Kidney (tissue), 14 donors: Measurements from ENCODE around the gene TRERF1. TPM values are rescaled to one million over a fixed set of nuclear protein-coding genes. Genes with fewer than 3 reads are reported as not detected.

Experiments
- DNase-seq, 5 donors: peaks; one replicate each; pipeline ENCODE4 v3.0.0-alpha.2; 2013 to 2020
- FAIRE-seq: peaks from 2 replicates; lab custom pipeline; 2012; peaks lifted over from hg19 to GRCh38; lab: Jason Lieb, UNC
- H3K27ac ChIP-seq, 2 donors: one replicate each; pipeline ENCODE4 v1.7.0; 2013; ENCODE audit warnings: low read depth in 2 of 2, low read length in 2 of 2, inconsistent platforms in 1 of 2
- H3K27me3 ChIP-seq: one replicate; pipeline ENCODE4 v1.7.1; 2013; ENCODE audit warnings: low read length, inconsistent platforms; ENCODE audit not compliant: control insufficient read depth, insufficient read depth
- H3K36me3 ChIP-seq, 3 donors: one replicate each; pipeline versions ENCODE4 v1.7.0 to v1.7.1; 2013; ENCODE audit warnings: low read length in 3 of 3, control low read depth in 1 of 3, inconsistent platforms in 1 of 3; ENCODE audit not compliant: insufficient read depth in 3 of 3, control insufficient read depth in 2 of 3
- H3K4me1 ChIP-seq, 3 donors: one replicate each; pipeline versions ENCODE4 v1.7.0 to v1.7.1; 2013; ENCODE audit warnings: low read length in 3 of 3, inconsistent platforms in 1 of 3, low read depth in 1 of 3; ENCODE audit not compliant: control insufficient read depth in 2 of 3, insufficient read depth in 2 of 3
- H3K4me3 ChIP-seq, 3 donors: one replicate each; pipeline versions ENCODE4 v1.7.0 to v1.8.1; 2013; ENCODE audit warnings: low read length in 3 of 3, control low read depth in 1 of 3, inconsistent platforms in 1 of 3
- H3K9ac ChIP-seq, 3 donors: one replicate each; pipeline versions ENCODE4 v1.7.0 to v1.7.1; 2013; ENCODE audit warnings: low read length in 3 of 3, control low read depth in 1 of 3, inconsistent platforms in 1 of 3
- H3K9me3 ChIP-seq, 3 donors: one replicate each; pipeline versions ENCODE4 v1.7.0 to v1.7.1; 2013; ENCODE audit warnings: low read length in 3 of 3, control low read depth in 1 of 3, inconsistent platforms in 1 of 3; ENCODE audit not compliant: control insufficient read depth in 2 of 3, insufficient read depth in 1 of 3
- intact Hi-C: fragments of 100-400 bp; cut with DNase I; formaldehyde crosslinking; loops from one replicate; pipeline ENCODE4 v1.11.1; 2022
- polyA plus RNA-seq: library from polyadenylated mRNA; stranded (reverse); fragments of 350-450 nt; fragmentation: Illumina TruSeq; extraction: RNeasy Lipid Tissue Mini Kit (QIAGEN cat#74804); gene quantifications from one replicate; pipeline ENCODE4 v1.2.3, GENCODE V29; 2014; ENCODE audit warnings: low read depth, low replicate concordance; ENCODE audit not compliant: insufficient read depth
- total RNA-seq: library from RNA; stranded (reverse); fragmentation: NEBNext Ultra II Directional; extraction: Animal tissue kit (Norgen Biotek cat#: 25700); gene quantifications from one replicate; pipeline ENCODE4 v1.2.1, GENCODE V29; 2021
- TF ChIP-seq, protein P1 (sequence below): IDR thresholded peaks from 3 replicates; pipeline ENCODE4 v1.5.1; 2012; ENCODE audit warnings: mild to moderate bottlenecking, moderate library complexity, borderline replicate concordance; ENCODE audit not compliant: insufficient read depth; ENCODE audit errors: extremely low read depth
- donor health status: control.
- donor health status: control.
- donor health status: control.
- donor health status: control.
- donor health status: control.
- donor health status: DM: yes; HTN: yes; CAD: no.
- donor health status: Normal renal cell carcinoma (clear cell type).

Gene TRERF1
- total and polyA plus RNA-seq, 2 donors from 2014 or later: 1.5 to 8.4 TPM

DNA sequence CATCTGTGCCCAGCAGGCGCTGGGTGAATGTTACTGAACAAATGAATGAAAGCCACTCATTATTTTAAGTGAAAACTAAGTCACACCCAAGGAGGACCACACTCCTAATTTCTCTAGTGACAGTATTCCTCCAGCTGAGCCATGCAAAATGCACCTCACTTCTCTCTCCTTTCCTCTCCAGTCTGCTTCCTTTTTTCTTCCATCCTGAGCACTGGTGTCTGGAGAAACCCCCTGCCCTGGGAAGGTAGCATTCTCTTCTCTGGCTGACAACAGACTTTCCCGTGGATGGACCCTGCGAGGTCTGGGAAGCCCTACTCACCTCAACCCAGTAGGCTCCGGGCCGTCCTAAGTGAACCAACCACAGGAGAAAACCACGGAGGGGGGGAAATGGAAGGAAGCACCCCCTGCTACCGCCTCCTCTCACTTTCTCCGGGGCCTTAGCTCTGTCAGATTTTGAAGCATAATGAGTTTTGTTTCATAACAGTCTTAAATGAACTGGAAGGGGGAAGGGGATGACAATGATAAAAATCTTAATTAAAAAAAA lies 22.6 kb downstream of the TRERF1 start:
- DNase-seq: no peak
- no peak overlapping the region for H3K4me3 ChIP-seq

DNA sequence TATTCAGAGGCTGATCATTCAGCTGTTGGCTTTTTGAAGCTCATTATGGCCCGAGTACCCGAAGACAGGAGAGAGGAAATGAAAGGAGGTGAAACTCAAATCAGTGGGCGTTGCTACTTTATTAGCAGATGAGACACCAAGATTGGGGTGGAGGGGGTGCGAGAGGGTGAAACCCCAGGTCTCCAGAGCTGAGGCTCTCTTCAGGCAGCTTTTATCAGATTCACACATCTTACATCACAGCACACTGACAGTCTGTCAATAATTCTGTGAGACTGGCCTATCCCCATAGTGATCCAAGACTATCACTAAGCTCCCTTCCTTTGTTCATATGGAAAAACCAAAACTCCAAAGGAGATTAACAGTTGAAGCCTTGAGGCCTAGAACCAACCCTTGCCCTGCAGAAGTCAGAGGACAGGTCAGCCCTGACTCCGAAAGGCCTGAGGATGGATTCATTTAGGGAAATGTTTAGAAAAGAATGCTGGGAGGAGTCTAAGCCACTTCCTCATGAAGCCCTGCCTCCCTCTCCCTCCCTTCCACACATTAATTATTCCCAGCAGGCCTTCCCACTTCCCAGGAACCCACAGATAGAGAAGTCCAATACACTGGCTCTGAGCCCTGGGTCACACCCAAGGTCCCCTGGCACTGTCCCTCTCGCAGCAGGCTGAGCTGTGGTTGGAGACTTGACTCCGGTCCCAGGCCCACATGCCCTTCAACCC lies 23.2 kb downstream of the TRERF1 start:
- Histone ChIP-seq H3K4me1 (peaks cover 0 to 26% (median 11%) of the 10 kb centered on the region in 3 donors), H3K9ac (no peak overlapping the region), H3K4me3 (no peak overlapping the region), H3K36me3 (no peaks in the 10 kb centered on the region), H3K27me3 (no peaks in the 10 kb centered on the region), H3K27ac (peak overlapping the region; percentile 49 to 71), H3K9me3 (no peaks in the 10 kb centered on the region)
- TF ChIP-seq, protein P1, sequence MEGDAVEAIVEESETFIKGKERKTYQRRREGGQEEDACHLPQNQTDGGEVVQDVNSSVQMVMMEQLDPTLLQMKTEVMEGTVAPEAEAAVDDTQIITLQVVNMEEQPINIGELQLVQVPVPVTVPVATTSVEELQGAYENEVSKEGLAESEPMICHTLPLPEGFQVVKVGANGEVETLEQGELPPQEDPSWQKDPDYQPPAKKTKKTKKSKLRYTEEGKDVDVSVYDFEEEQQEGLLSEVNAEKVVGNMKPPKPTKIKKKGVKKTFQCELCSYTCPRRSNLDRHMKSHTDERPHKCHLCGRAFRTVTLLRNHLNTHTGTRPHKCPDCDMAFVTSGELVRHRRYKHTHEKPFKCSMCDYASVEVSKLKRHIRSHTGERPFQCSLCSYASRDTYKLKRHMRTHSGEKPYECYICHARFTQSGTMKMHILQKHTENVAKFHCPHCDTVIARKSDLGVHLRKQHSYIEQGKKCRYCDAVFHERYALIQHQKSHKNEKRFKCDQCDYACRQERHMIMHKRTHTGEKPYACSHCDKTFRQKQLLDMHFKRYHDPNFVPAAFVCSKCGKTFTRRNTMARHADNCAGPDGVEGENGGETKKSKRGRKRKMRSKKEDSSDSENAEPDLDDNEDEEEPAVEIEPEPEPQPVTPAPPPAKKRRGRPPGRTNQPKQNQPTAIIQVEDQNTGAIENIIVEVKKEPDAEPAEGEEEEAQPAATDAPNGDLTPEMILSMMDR: no peak
- FAIRE-seq: no peak
- intact Hi-C loops: no loop called here
- DNase-seq: peak in 1 of 5 donors; percentile 86

More for the DNA sequence above, 22.6 kb downstream of the TRERF1 start:
- Histone ChIP-seq H3K4me1 (peaks cover 0 to 26% (median 11%) of the 10 kb centered on the region in 3 donors), H3K9ac (no peak overlapping the region), H3K27ac (peak overlapping the region; percentile 49 to 55), H3K27me3 (no peaks in the 10 kb centered on the region), H3K9me3 (peaks cover 0 to 4% (median 3%) of the 10 kb centered on the region in 3 donors), H3K36me3 (peaks cover 0 to 2% (median 0%) of the 10 kb centered on the region in 3 donors)
- FAIRE-seq: no peak
- TF ChIP-seq, protein P1: no peak
- intact Hi-C loops: no loop called here

DNA sequence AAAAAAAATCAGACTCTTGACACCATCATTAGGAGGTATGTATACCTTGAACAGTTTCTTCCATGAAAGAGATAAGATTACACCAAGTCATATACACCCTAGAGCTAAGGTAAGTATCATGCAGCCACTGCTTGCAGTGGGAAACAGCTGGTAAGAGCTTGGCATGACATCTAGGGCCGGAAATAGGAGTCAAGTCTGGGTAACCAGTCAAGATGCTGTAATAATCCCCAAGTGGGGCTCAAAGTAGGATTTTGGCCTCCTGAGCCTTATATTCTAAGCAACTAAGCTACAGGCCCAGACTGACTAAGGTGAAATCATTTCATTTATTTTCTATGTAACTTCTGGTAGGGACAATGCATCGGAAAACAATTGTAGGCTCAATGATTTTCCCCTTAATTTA lies 23.9 kb downstream of the TRERF1 start:
- FAIRE-seq (no peak), DNase-seq (no peak)
- H3K36me3 ChIP-seq: no peaks in the 10 kb centered on the region

More for the DNA sequence above, 23.9 kb downstream of the TRERF1 start:
- TF ChIP-seq, protein P1: no peak
- intact Hi-C loops: no loop called here
- no peak overlapping the region for H3K9ac ChIP-seq
- H3K27me3 ChIP-seq: no peaks in the 10 kb centered on the region
- peaks cover 0 to 26% (median 11%) of the 10 kb centered on the region in 3 donors for H3K4me1 ChIP-seq
- no peak overlapping the region for H3K4me3 ChIP-seq
- H3K9me3 ChIP-seq: no peaks in the 10 kb centered on the region
- no peak overlapping the region for H3K27ac ChIP-seq
